Esophagus (tissue), 2 donors: Measurements from ENCODE around the gene ARHGAP6. TPM values are rescaled to one million over a fixed set of nuclear protein-coding genes. Genes with fewer than 3 reads are reported as not detected.

ENCODE experiments used
- H3K27ac ChIP-seq, 2 donors: one replicate each; pipeline ENCODE4 v1.5.1; 2013; ENCODE audit warnings: low read depth in 2 of 2, mild to moderate bottlenecking in 2 of 2, inconsistent platforms in 1 of 2, low read length in 1 of 2, moderate library complexity in 1 of 2
- H3K27me3 ChIP-seq, 2 donors: one replicate each; pipeline ENCODE4 v1.6.1; 2013; ENCODE audit warnings: low read length in 2 of 2, control low read depth in 1 of 2, mild to moderate bottlenecking in 1 of 2; ENCODE audit not compliant: insufficient read depth in 2 of 2, control insufficient read depth in 1 of 2
- H3K36me3 ChIP-seq, 2 donors: one replicate each; pipeline ENCODE4 v1.6.1; 2013; ENCODE audit warnings: low read length in 1 of 2; ENCODE audit not compliant: control insufficient read depth in 2 of 2, insufficient read depth in 2 of 2
- H3K4me1 ChIP-seq, 2 donors: one replicate each; pipeline ENCODE4 v1.6.1; 2013; ENCODE audit warnings: low read length in 1 of 2; ENCODE audit not compliant: control insufficient read depth in 2 of 2, insufficient read depth in 2 of 2
- H3K4me3 ChIP-seq, 2 donors: one replicate each; pipeline ENCODE4 v1.5.1; 2013; ENCODE audit warnings: low read length in 2 of 2, mild to moderate bottlenecking in 2 of 2, low read depth in 1 of 2, moderate library complexity in 1 of 2
- H3K9me3 ChIP-seq, 2 donors: one replicate each; pipeline ENCODE4 v1.6.1; 2013; ENCODE audit warnings: mild to moderate bottlenecking in 2 of 2, low read depth in 1 of 2, low read length in 1 of 2, moderate library complexity in 1 of 2; ENCODE audit not compliant: control insufficient read depth in 2 of 2, insufficient read depth in 1 of 2
- WGBS, 2 donors: extraction: QIAGEN DNeasy Blood & Tissue Kit; methylation state at CpG; one replicate each; pipeline ENCODE4 v1.1.7; 2013; 5-methylcytosine and 5-hydroxymethylcytosine counted together
- polyA plus RNA-seq, 2 donors: library from polyadenylated mRNA; stranded (reverse); fragments of 200-250 nt; gene quantifications; one replicate each; pipeline ENCODE4 v1.2.3, GENCODE V29; 2013
- donor health status: healthy with polysubstance abuse.
- donor health status: Bipolar disorder and iron deficiency.

ARHGAP6 gene
- polyA plus RNA-seq, 2 donors: 0.98 to 1.7 TPM

DNA sequence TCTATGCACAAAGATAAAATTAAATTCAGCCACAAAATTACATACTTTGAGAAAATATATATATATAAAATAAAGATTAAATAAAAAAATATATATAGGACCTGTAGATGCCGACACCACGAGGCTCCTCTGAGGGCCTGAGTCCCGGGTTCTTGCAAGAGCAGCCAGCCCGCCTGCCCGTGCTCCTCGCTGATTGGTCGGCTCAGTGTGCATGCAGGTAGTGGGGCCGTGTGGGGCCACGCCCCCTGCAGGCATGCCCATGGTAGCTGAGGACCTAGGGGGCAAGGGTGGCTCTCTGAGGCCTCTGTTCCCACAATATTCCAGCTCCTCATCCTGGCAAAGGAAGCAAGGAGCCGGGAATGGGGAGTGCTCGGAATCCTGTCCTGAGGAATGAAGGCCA, 453.0 kb downstream of the ARHGAP6 start:
- H3K4me3 ChIP-seq: no peak overlapping the region
- 81 to 87% methylated on average over 11 of the region's 11 CpGs for WGBS, 2 donors
- no peaks in the 10 kb centered on the region for H3K36me3 ChIP-seq
- H3K27ac ChIP-seq: no peak overlapping the region
- H3K27me3 ChIP-seq: no peaks in the 10 kb centered on the region
- no peaks in the 10 kb centered on the region for H3K9me3 ChIP-seq
- H3K4me1 ChIP-seq: no peaks in the 10 kb centered on the region

DNA sequence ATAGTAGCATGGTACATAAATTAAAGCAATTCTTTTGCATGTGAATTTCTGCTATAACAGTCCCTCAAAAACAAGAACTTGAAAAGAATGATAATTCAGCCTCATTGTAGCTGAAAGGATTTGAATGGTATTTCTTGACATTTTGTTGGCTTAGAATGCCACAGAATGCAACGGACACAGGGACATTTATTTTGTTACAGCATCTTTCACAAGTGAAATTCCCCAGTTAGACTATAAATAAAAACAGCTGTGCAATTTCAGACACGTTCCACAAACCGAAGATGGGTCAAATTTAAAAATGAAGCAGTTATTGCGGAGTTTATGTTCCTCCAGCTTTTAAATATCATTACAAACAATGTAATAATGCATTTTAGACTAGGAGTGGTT, 455.3 kb downstream of the ARHGAP6 start:
- Histone ChIP-seq H3K9me3 (no peaks in the 10 kb centered on the region), H3K4me1 (no peaks in the 10 kb centered on the region), H3K36me3 (no peaks in the 10 kb centered on the region), H3K27ac (no peak overlapping the region), H3K4me3 (no peak overlapping the region), H3K27me3 (no peaks in the 10 kb centered on the region)
- WGBS, 2 donors: 55 to 57% methylated on average over 4 of the region's 4 CpGs

DNA sequence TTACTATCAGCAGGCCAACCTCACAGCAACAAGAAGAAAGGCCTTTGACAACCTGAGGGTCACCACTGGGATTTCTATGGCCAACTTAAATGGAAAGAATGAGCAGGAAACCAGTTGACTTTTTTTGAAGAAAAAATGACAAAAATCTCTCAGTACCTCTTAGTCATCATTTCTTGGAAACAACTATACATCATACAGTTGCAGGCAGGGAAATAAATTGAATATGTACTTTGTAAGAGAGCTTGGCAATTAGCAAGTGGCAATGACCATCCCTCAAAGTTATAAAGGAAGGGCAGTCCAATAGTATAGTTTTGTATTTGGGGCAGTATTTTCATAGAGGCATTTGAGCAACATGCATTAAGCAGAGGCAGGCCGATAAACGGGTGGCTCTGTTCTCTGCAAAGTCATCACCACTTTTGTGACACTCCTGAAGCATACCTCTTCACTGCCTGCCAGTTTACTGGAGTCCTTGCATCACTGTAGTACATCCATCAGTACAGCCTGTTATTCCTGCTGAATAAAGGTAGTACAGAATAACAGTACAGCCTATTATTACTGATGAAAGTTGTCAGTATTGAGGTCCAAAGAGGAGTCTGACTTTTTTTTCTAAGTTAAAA, 455.8 kb downstream of the ARHGAP6 start:
- Histone ChIP-seq H3K9me3 (no peaks in the 10 kb centered on the region), H3K36me3 (no peaks in the 10 kb centered on the region), H3K4me1 (no peaks in the 10 kb centered on the region), H3K4me3 (no peak overlapping the region), H3K27me3 (no peaks in the 10 kb centered on the region), H3K27ac (no peak overlapping the region)
- WGBS, 2 donors: 78 to 86% methylated on average over 2 of the region's 2 CpGs

DNA sequence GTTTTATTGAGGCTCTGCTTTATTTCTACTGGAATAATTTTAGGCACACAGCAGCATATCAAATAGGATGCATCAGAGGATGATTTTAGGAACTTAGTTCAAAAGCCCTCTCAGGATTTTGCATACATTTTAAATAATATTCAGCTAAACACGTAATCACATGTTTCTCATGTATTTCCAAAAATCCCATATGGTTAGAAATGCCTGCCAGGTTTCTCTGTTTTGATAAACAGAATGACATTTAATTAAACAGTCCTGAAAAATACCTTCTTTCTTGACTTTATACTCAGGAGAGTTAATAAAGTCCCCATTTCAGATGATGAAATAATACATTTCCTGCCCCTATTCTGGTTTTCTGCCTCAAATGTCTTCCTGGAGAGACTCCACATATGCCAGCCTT, 459.0 kb downstream of the ARHGAP6 start:
- Histone ChIP-seq H3K4me3 (no peak overlapping the region), H3K27ac (no peak overlapping the region), H3K36me3 (no peaks in the 10 kb centered on the region), H3K4me1 (no peaks in the 10 kb centered on the region), H3K27me3 (no peaks in the 10 kb centered on the region), H3K9me3 (no peaks in the 10 kb centered on the region)
- 43 to 67% methylated on average over 1 of the region's 1 CpG for WGBS, 2 donors

DNA sequence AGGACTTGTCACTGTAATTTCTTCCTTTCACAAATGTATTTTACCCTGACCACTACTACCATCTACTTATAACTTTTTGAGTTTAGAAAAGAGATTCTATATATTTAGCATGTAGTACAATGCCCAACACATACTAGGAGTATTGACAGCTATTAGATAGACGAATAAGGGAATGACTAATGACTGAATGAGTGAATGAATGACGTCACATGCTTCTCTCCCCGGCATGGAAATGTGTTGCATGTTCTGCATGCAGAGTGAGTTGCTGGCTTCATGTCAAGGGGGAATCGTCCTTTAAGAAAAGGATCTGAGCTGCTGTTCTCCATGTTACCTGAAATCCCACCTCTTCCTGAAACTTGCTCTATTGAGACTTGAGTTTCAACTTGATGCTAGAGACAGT, 459.9 kb downstream of the ARHGAP6 start:
- Histone ChIP-seq H3K27me3 (peaks cover 0 to 3% of the 10 kb centered on the region in 2 donors), H3K4me3 (no peak overlapping the region), H3K4me1 (no peaks in the 10 kb centered on the region), H3K36me3 (no peaks in the 10 kb centered on the region), H3K9me3 (no peaks in the 10 kb centered on the region), H3K27ac (no peak overlapping the region)
- 64 to 83% methylated on average over 4 of the region's 4 CpGs for WGBS, 2 donors

DNA sequence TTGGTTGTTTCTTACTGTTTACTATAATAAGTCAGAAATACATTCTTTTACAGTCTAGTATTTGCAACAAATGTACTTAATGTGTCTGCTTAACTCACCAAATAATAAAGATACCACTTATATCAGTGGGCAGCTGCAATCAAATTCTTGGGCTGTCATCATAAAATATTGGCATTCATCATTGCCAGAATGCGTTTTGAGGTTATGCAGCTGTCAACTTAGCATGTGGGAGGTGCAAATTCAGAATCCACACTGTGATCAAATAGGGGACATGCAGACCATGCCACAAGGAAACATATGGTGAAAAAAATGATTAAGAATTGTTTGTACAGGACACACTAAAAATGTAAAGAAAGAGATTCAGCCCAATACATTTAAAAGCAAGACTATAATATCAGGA, 468.0 kb downstream of the ARHGAP6 start:
- no peaks in the 10 kb centered on the region for H3K4me1 ChIP-seq
- H3K36me3 ChIP-seq: no peaks in the 10 kb centered on the region
- H3K9me3 ChIP-seq: no peaks in the 10 kb centered on the region
- H3K4me3 ChIP-seq: no peak overlapping the region
- H3K27me3 ChIP-seq: peaks cover 0 to 3% of the 10 kb centered on the region in 2 donors
- WGBS, 2 donors: 12 to 48% methylated on average over 1 of the region's 1 CpG
- no peak overlapping the region for H3K27ac ChIP-seq

DNA sequence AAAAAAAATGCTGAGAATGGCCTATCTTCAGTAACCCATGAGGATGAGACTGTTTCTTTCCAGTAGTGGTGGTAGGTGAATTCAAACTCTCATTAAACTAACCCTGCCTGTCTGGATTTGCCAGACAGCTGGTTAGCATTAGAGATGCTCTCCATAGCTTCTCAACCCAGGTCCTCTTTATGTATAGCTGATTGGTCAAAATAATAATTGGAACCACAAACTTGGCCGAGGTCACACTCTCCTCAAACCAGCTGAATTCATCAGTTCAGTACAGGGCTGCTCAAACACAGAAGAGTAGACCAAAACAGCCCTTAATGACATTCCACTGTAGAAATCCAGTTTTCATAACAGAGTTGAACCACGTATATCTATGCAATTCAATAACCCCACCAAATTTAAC, 469.2 kb downstream of the ARHGAP6 start:
- H3K36me3 ChIP-seq: no peaks in the 10 kb centered on the region
- H3K4me3 ChIP-seq: no peak overlapping the region
- WGBS, 2 donors: 48 to 78% methylated on average over 2 of the region's 2 CpGs
- peaks cover 0 to 3% of the 10 kb centered on the region in 2 donors for H3K27me3 ChIP-seq
- no peaks in the 10 kb centered on the region for H3K4me1 ChIP-seq
- H3K9me3 ChIP-seq: no peaks in the 10 kb centered on the region
- H3K27ac ChIP-seq: no peak overlapping the region

DNA sequence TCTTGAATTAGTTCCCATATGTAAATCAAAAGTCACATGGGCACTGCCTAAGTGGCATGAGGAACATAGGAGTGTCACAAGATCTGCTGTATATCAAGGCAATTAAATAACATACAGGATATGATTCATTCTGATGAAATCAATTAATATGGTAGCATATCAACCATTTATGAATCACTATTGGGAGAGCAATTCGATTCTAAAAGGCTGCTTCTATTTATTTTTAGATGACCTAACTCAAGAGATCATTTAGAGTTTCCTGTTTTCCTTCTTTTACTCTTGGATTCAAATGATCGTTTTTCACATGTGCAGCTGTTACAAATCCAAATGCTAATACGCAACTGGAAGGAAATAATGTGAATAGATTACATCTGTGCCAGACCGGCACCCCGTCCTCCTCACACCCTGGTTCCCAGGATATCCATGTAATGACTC, 472.7 kb downstream of the ARHGAP6 start:
- no peaks in the 10 kb centered on the region for H3K9me3 ChIP-seq
- H3K27me3 ChIP-seq: no peaks in the 10 kb centered on the region
- H3K36me3 ChIP-seq: no peaks in the 10 kb centered on the region
- H3K27ac ChIP-seq: no peak overlapping the region
- no peak overlapping the region for H3K4me3 ChIP-seq
- WGBS, 2 donors: 20 to 39% methylated on average over 5 of the region's 5 CpGs
- no peaks in the 10 kb centered on the region for H3K4me1 ChIP-seq

DNA sequence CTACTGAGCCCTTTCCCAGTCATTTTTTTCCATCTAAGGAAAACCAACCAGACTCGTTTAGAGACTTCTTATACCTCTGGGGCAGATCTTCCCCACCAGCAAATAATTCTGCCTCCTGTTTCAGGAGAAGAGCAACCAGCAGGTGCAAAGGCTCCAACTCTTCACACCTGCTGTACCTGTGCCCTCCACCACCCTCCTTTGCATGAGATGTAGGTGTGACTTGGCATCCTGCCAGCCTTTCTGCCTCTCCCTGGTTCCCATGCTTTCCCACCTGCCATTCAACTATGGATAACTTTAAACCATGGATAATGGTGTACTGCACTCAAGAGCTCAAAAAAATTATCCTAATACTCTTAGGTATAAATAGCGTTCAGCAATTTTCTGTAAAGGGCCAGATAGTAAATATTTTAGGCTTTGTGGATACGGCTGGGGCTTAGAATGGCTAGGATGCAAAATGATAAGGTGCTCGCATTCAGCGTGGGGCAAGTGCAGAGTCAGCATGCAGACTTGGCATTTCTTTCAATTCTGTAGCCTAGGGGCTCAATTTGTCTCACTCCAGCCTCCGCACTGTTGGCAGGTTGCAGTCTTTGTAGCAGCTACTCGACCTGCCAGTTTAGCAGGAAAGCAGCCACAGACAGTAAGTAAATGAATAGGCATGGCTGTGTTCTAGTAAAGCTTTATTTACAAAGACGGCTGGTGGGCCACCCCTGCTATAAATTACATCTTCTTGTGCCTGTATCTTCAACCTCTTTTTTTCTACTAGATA, 474.8 kb downstream of the ARHGAP6 start:
- H3K4me3 ChIP-seq: no peak overlapping the region
- H3K9me3 ChIP-seq: no peaks in the 10 kb centered on the region
- WGBS, 2 donors: 48% methylated on average over 8 of the region's 8 CpGs
- no peaks in the 10 kb centered on the region for H3K36me3 ChIP-seq
- no peaks in the 10 kb centered on the region for H3K4me1 ChIP-seq
- H3K27ac ChIP-seq: no peak overlapping the region
- no peaks in the 10 kb centered on the region for H3K27me3 ChIP-seq

DNA sequence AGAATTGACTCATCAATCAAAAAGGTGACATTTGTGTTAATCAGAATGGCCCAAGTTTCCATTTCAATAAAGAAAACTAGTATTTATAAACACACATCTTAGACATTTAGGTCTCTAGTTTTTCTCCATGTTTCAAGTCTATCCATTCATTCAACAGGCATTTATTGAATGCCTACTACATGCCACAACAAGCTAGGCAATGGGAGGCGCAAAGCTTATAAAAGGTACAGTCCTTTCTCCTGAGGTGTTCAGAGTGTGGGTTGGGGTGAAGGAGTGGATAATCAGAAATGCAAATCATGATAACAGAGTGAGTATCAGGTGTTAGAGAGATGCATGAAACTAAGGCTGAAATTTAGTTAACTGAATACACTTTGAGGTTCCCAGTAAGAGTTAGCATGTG, 476.6 kb downstream of the ARHGAP6 start:
- Histone ChIP-seq H3K27me3 (no peaks in the 10 kb centered on the region), H3K36me3 (no peaks in the 10 kb centered on the region), H3K4me3 (no peak overlapping the region), H3K4me1 (no peaks in the 10 kb centered on the region), H3K9me3 (no peaks in the 10 kb centered on the region), H3K27ac (no peak overlapping the region)
- 58 to 85% methylated on average over 1 of the region's 1 CpG for WGBS, 2 donors
